Measurements from ENCODE around the gene NAA16.

Gene NAA16

DNA sequence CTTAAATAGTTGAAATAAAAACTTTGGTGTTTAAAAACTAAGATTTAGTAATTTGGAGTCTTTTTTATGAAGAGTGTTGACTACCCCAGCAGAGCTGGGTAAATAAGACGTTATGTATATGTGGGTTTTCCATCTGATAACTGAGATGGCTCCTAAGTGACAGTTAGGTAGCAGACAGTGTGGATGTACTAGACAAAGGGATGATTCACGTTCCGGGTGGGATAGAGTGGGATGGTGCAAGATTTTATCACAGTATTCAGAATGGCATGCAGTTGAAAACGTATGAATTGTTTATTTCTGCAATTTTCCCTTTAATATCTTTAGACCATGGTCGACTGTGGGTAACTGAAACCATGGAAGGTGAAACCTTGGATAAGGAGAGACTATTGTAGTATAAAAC is 50.4 kb downstream of the NAA16 start:
- DNase-seq, result no peak

DNA sequence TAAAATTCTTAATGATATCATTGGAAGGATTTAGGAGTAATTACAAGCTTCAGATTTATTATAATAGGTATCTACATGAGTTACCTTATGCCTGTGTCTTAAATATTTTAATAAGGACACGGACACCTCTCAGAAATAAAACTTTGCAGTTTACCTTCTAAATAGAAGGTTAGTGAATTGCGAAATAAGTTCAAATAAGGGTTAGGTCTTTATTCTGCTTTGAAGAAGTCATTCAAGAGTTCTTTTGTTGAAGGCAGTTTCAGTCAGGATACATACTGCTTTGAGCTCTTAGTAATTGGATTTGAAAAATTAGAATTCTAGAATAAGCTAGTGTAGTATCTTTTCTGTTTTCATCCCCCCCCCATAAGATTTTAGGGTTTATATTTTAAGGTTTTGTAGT is 53.0 kb downstream of the NAA16 start:
- DNase-seq, result no peak

DNA sequence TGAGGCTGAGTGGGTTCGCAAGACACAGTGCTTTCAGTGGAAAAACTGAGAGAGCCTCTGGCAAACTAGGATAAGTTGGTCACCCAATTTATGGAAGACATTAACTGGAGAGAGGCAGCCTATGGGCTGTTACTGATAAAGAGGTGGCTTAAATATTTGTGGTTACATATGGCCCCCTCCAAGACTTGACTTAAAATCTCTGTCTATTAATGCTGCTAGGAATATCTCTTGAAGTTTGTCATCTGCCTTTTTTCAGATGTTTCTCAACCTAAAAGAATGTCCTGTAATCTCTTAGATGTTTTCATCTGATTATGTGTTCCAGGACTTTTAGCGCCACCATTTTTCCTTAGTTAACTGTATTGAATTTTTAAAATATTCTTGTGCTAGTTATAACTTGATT is 54.6 kb downstream of the NAA16 start:
- no peak for DNase-seq

DNA sequence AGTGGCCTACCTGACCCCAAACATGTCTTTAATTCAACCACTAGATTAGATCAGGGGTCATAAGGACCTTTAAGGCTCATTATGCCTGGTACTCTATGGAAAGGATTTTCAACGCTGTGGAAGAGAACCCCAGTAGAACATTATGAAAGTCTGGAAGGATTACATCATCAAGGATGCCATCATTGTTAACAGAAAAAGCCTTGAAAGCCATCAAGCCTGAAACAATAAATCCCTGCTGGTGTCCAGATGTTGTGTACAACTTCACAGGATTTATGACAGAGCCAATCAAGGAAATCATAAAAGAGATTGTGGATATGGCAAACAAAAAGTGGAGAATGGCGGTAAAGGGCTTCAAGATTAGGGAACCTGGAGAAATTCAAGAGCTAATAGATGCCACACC is 59.7 kb downstream of the NAA16 start:
- peak; percentile 6 for DNase-seq

DNA sequence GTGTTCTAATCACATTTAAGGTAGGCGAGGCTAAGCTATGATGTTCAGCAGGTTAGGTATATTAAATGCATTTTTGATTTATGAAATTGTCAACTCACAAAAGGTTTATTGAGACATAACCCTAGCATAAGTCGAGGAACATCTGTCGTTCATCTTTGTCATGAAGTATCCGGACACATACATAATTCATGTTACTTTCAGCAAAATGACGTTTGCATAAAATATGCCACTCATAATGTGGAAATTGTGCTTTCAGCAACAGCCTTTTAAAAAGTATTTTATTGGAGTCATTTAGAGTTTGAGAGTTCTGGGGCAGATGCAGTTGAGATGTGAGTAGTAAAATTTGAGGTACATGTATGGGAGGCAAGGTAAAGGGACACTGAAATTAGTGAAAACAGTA is 66.4 kb downstream of the NAA16 start:
- DNase-seq, result no peak

DNA sequence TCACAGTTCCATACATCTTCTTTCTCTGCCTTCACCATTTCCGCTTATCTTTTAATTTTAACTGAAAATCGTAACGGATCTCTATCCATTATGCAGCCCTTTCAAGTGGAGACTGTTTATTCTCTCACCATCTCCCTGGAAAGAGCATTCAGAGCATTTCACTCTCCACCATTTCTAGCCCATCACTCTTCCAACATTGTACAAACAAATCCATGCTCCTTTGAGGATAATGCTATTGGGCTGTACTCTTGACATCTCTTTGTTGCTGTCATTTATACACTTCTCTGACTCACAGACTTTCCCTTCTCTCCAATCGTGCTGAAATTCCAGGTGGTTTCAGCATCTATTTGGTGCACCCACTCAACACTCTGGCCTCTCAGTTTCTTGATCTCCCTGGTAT is 71.4 kb downstream of the NAA16 start:
- no peak for DNase-seq

DNA sequence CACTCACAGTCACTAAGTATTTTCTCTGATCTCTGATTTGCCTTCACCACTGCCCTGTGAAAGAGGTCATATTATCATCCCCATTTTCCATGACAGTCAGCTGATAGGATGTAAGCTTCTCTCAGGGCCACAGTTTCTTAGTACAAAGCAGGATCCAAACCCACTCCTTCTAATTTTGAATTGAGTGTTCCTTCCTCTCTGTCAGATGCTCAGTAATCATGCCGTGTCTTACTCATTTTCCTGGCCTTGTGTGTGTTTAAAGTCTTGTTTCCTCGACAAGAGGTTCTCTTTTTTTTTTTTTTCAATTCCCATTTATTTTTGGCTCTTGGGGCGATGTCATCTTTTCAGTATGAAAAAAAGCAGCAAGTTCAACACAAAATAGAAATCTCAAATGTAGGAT is 72.3 kb downstream of the NAA16 start:
- DNase-seq, result no peak

DNA sequence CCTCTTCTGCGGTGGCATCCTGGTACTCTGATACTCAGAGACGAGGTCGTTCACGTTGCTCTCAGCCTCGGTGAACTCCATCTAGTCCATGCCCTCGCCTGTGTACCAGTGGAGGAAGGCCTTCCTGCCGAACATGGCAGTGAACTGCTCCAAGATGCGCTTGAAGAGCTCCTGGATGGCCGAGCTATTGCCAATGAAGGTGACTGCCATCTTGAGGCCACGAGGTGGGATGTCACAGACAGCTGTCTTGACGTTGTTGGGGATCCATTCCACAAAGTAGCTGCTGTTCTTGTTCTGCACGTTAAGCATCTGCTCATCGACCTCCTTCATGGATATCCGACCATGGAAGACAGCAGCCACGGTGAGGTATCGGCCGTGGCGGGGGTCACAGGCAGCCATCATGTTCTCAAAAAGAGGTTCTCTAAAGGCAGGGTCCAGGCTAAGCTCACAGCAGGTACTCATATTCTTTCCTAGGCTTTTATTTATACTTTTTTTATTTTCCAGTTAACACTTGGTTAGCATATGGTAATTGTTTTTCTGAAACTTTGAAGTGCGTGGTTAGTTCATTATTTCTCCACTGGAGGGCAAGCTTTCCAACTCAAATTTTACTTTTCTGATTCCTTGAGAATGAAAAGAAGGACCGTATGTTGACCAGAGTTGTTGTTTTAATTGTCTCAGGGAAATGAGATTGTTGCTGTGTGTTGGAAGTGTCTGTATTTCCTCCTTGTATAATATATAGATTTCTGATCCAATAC is 73.9 kb downstream of the NAA16 start:
- DNase-seq, result peak; percentile 20

DNA sequence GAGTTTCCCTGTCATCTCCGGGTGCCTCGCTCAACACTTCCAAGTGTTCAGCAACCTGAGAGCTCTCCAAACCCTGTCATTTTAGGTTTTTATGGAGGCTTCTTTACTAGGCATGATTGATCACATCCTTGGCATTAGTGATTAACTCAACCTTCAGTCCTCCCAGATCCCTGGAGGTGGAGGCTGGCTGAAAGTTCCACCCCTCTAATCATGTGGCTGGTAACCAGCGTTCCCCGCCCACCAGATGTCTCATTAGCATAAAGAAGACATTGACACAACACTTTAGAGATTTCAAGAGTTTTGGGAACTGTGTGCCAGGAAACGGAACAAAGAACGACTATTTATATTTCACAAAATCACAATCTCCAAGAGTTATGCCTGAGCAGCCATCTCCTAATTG is 75.1 kb downstream of the NAA16 start:
- DNase-seq, result no peak

DNA sequence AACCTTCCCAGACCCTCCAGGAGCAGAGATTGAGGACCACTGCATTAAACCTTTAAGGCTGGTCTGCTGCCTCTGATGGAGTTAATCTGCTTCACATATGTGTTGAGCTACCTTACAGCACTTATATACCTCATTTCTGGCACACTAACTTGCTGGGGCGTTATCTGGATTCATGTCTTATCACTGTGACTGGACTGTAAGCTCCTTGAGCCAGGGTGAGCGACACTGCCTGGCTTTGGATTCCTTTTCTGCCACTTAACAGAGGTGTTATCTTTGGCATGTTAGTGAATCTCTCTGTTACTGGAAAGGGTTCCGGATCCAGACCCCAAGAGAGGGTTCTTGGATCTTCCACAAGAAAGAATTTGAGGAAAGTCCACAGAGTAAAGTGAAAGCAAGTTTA is 76.5 kb downstream of the NAA16 start:
- no peak for DNase-seq

DNA sequence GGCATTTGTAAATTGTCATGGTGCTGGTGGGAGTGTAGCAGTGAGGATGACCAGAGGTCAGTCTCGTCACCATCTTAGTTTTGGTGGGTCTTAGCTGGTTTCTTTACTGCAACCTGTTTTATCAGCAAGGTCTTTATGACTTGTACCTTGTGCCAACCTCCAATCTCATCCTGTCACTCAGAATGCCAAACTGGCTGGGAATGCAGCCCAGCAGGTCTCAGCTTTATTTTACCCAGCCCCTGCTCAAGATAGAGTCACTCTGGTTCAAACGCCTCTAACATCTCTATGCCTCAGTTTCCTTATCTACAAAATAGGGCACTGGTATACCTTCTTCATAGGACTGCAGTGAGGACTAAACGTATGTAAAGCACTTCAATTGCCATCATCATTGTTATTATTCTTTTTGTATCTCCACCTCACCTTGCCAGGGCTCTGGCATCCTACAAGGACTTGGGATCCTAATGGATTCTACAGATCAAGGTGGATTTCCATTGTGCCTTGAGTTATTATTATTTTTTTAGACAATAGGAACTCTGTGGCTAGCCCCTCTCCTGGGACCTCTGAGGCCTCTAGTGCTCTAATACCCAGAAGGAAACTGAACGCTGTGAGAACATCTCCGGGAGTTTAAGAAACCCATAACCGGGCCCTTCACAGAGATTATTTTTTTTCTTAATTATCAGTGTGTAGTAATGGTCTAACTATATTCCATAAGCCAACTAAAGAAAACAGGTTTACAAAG is 77.2 kb downstream of the NAA16 start:
- no peak for DNase-seq

DNA sequence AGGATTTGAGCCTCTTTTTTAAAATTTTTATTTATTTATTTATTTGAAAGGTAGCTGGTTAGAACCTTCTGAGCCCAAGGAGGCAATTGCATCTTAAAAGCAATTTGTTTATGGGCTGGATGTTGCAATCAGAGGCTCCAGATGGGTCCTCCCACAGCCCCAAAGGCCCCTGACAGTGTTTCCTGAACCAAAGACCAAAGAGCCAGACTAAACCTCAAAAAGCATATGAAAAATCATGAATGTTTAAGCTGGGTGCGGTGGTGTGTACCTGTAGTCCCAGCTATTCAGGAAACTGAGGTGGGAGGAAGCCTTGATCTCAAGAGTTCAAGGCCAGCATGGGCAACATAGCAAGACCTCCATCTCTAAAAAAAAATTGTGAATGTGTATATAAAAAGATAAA is 78.5 kb downstream of the NAA16 start:
- DNase-seq, result no peak

DNA sequence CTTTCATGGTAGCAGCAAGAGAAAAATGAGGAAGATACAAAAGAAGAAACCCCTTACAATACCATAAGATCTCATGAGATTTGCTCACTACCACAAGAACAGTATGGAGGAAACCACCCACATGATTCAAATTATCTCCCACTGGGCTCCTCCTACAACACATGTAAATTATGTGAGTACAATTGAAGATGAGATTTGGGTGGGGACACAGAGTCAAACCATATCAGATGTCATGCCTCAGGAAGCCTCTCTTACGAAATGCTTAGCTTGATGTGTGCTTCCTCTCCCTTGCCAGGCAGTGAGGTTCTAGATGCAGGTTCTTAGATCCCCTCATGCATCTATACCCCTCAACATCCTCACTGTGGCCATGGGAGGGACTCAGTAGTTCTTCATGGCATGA is 83.1 kb downstream of the NAA16 start:
- no peak for DNase-seq

DNA sequence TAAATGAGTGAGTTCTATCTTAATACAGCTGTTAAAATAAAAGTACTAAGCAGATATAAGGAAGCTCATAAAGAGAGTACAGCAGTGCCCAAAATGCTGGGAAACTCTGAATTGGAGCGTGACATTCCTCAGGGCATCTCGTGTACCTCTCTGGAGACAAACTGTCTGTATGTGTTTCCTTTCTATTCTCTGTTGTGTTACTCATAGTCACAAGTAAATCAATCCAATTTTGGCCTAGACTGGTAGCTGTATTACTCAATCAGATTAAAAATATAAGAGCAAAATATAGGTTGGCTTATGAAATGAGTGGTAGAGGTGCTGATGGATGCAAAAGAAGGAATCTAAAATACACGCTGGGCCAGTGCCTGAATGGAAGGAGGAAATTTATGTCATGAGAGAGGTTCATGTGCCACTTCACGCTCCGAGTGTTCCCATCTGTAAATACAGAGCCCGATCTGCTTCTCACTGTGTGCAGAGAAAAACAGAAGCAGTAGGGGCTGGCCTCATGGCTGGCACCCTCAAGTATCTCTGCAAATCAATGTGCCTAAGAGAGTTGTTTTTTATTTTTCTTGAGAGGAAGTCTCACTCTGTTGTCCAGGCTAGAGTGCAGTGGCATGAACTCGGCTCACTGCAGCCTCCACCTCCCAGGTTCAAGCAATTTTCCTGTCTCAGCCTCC is 87.6 kb downstream of the NAA16 start:
- DNase-seq, result no peak

DNA sequence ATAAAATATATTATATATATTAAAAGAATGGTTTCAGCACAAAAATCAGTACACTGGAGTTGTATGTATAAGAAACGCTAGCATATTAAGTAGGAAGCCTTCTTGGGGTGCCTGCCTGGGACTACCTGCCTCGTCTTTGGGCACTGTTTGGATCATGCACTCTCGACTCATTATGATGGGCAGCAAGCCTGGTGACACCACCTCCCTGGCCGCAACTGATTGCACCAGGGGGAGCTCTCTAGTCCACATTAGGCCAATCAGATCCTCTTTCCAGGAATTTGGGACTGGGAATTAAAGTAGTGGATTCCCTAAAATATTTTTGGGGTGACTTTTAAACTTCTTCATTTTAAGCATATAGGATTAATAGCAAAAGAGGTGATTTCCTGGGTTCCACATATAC is 90.3 kb downstream of the NAA16 start:
- DNase-seq, result no peak

DNA sequence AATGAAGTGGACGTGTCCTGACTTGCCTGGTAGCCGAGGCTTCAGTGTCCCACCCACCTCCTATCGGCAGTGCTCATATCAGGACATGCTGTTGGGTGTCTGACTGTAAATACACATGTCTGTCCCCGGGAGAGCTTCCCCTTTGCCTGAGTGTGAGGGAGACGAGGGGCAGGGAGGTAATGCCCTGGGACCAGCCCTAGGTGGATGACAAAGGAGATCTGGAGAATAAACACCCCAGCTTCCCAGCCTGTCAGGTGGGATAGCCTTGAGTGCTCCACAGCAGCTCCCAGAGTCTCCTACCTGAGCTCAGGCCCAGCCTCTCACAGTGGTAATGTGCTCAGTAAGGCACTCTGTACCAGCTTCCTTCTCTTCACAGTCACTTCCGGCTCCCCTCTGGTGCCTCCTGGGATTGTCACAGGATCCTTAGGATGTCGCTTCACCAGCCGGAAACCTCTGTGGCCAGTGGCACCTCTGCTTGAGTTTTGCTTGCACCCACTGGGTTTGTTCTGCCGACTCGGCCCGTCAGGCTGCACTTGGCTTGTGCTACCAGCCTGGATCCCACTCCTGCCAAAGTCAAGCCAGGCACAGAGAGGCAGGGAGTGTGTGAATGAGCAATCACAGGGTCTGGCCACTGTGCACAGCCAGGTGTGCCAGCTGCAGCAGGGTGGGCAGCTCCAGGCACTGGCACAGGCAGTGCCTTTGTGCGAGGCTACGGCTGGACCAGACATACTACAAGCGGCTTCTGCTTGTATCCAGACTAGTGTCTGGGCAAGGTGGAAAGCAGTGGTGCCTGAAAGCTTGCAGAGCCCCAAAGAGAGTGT is 91.8 kb downstream of the NAA16 start:
- DNase-seq, result no peak

DNA sequence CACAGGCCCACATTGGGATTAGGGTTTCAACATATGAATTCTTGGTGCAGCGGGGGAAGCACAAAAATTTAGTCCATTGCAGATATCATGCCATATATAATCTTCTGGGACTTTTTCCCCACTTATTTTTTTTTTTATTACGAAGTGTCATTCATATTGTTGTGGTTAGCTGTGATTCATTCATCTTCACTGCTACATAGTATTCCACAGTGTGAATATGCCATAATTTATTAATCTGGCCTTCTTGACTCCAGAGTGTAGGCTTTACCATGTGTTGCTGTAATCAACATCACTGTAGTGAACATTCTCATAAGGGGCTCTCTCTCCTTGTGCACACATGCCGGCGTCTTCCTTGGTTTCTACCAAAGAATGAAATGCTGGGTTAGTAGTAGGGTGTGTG is 92.9 kb downstream of the NAA16 start:
- no peak for DNase-seq

DNA sequence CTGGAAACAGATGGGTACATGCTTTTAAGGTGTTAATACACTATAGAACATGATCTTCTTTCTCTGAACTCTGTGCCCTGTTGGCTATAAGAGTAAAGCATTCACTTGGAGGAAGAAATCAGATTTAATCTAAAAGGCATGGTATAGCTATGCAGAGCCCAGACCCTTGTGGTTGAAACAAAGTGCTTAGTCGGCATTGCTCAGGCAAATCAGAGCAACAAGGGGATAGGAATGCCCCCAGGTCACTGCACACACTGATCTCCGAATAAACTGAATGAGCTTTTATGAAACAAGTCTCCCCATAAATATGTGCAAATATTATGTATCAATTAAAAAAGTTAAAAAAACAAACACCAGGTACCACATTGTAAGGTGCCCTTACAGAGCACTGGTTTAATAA is 94.3 kb downstream of the NAA16 start:
- DNase-seq, result no peak

DNA sequence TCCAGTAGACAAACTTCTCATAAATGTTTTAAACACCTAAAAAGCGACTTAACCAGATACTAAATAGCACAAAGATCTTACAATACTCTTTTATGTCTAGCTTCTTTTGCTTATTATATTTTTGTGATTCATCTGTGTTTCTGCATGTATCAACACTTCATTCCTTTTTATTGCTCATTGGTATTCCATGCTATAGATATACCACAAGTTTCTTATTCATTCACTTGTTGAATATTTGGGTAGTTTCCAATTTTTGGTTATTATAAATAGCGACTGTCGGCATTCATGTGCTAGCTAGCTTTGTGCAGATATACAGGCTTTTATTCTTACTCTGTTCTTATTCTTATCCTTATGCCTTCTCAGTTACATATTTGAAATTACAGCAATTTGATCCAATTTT is 96.3 kb downstream of the NAA16 start:
- peak; percentile 82 for DNase-seq

DNA sequence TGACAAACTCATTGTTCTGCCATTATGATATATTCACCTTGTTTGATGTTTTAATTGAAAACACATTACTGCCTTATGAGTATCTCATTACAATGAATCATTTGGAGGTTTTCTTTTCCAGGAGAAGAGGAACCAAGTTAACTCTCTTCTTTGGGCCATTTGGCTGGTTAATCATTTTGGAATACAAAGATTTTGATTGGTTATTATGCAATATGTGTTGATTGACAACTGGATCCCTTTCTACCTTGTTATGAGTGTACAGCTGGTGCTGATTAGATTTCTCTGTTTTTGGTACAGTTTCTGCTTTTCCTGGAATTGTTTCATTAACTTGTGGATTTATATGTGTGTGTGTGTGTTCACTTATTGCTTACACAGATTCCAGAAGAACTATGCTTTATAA is 97.1 kb downstream of the NAA16 start:
- peak; percentile 44 for DNase-seq

DNA sequence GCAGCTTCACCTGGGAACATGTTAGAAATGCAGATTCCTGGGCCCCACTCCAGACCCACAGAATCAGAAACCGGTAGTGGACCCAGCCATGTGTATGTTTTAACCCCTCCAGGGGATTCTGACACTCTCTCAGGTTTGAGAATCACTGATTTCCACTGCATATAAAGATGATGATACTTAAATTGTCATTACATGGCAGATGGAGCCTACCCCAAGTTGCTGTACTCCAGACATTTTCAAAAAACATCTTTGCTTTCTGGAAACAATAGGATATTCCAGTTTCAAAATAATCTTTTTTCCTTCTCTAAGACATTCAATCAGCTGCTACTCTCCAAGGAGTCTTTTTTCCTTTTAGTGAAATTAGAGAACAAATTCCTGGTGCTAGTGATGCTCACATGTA is 97.7 kb downstream of the NAA16 start:
- DNase-seq, result no peak

DNA sequence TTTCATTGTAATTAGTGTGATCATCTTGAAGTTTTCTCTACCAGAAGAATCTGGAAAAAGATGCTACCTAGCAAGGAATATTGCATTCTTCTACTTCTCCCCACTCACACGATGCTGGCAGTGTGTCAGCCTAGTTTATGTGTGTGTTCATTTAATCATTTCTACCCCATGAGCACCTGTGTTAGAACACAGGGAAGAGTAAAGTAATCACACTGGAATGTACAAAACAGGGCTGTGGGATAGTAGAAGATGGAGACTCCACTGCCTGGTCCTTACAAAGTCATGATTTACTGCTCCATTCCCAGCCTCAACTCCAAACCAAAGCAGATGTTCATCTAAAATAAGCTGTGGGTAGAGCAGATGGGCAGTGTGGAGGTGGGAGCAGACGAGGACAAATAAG is 98.5 kb downstream of the NAA16 start:
- no peak for DNase-seq

DNA sequence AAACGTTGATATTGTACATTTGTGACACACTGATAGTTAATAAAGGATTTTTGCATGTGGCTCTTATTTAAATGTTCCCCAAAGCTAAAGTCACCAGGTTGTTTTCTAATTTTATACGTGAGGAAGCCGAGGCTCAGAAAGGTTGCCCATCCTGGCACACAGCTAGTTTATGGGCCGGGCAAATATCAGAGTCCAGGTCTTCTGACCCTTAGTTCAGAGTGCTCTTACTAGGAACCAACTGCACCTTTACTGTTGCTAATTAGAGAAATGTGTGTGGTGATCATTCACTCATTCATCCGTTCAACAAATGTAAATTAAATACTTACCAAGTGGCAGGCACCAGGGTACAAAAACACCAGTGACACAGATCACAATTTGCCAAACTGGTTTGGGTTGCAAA is 100.0 kb downstream of the NAA16 start:
- no peak for DNase-seq

Measured in HCEC 1CT (cell line).